B cell (primary cell): ENCODE data around the gene SHC2.

Experiments used
- CTCF ChIP-seq: fragments of 200-600 bp; IDR thresholded peaks from one replicate; pipeline ENCODE4 v1.8.0; 2022; ENCODE audit warnings: antibody characterized with exemption, mild to moderate bottlenecking
- EZH2 ChIP-seq: IDR thresholded peaks from 2 replicates; pipeline ENCODE4 v1.6.1; 2012; ENCODE audit warnings: borderline replicate concordance, low read depth, mild to moderate bottlenecking, moderate library complexity, low read length; ENCODE audit not compliant: insufficient read depth, poor library complexity, severe bottlenecking

DNA sequence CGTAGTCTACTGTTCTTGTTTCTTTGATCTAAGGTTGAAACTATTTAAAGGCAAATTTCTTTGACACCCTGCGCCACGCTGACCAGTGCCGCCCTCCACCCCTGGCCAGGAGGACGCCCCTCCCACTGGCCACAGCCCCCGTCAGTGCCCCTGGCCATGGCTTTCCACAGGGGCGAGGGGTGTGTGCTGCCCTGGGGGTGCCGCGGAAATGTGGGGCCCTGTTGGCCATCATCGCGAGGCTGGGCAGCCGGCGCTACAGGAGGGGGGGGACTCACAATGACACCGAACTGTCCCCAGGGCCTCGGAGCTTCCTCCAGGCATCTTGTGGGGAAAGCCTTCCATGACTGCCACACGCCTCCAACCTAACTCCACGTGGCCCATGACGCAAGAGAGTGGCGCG, 10.9 kb downstream of the SHC2 start:
- TF ChIP-seq CTCF (no peak), EZH2 (no peak)
